Stromal cell of bone marrow (primary cell): ENCODE results near the gene NLRP1.

Experiments
- DNase-seq: peaks from one replicate; pipeline ENCODE4 v3.0.0-alpha.2; 2012; ENCODE audit warnings: low read depth

Gene NLRP1

DNA sequence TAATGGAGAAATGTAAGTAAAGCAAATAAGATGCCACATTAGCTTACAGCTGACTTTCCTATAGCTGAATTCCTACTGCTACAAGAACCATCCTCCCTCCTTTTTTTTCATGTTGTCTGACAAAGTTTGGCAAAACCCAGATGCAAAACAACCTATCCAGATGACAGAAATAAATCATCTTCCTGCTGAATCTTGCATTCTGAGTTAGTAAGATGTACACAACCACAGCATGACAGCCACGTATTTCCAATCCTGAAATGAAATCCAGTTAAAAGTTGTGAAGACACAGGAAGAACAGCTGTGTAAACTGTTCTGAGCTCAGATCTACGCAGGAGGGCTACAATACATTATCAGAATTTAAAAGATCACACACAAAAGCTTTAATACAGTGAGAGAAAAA lies 110.4 kb downstream of the NLRP1 start:
- DNase-seq: no peak

- DNase-seq: no peak
Observed at GRCh38 chr17:5472511-5472910, 111.8 kb downstream of the NLRP1 start.

DNA sequence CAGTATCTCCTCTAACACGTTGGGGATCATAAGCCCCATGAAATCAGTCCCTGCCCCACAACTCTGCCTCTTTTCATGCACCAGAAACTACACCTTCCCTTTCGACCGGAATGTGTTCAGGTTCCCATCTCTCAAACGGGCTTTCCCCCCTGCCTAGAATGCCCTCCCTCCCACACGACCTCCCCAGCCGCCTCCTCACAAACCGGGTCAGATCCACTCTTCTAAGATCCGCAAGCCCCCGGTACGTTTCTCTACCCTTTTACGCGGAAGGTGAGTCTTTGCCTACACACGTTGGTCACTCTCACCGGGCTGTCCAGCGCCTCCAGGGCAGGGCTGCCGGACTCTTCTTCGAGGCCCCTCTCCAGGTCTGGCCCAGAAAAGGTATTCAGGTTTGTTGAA lies 116.2 kb downstream of the NLRP1 start:
- no peak for DNase-seq

DNA sequence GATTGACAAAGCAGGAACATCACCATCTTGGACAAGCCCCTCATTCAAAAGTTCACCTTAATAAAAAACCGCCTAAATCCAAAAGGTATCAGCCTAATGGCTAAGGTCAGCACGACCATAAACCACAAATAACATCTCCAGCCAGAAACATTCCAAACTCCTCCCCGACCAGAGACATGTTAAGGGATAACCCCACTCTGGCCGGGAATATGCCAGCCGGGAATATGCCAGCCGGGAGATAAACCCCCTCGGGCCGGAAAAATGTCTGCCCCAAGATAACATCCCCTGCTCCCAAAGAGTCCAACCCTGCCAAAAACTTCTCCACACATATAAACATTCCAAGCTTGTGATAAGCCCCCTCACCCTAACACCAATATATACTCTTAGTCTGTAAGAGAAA lies 116.9 kb downstream of the NLRP1 start:
- DNase-seq: no peak

DNA sequence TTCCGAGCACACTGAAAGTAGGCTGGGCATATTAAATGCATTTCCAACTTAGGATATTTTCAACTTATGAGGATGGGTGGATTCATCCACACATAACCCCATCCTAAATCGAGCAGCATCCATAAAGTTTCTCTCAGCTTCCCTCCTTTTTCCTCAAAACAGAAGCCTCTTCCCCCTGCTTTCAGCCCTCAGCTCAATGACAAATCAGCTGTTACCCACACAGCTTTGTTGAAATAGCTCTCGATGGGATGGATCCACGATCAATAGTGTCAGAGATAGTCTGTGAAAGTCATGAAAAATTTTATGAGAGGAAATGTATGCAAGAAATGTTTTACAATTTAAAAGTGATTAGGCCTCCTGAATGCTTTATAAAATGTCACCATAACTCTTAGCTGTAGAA lies 118.0 kb downstream of the NLRP1 start:
- no peak for DNase-seq

- no peak for DNase-seq
Observed at GRCh38 chr17:5464717-5465507, 119.4 kb downstream of the NLRP1 start.
